ENCODE measurements around the gene TBL1XR1. TPM values are rescaled to one million over a fixed set of nuclear protein-coding genes. Genes with fewer than 3 reads are reported as not detected.

TBL1XR1 gene
- total and polyA plus RNA-seq, 2 of the 13 experiments (the other 11 are each of a cell fraction or from before 2014, with no cell fraction given), result 57.7 to 62.5 TPM

DNA sequence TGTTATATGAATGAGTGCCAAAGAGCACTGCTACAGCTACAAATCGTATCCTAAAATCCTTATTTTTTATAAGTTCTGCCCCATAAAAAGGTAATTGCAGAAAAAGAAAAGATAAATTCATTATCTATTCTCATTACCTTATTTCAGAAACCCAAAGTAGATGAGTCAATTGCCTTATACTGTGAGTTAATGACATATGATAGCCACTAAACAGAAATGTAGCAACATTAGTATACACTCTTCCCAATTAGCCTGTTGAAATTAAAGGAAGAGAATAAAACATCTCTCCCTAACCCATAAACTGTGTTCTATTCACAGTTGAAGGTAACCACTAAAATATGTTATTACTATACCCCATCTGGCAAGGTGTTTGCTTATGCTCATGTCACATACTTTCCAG lies 11.0 kb downstream of the TBL1XR1 start:
- no peak for ATAC-seq
- Histone ChIP-seq H3K4me2 (ENCODE audit: low read depth, low read length) (0 out of 2 replicates have a peak overlapping the region, but pooled peaks have one; percentile 1), H3K79me2 (ENCODE audit: insufficient read depth, low read length) (peaks cover 95% of the 10 kb centered on the region), H2AFZ (ENCODE audit: low read length) (no peak overlapping the region), H3K27ac (ENCODE audit: extremely low read length, insufficient read depth, low read length) (no peak overlapping the region), H4K20me1 (ENCODE audit: insufficient read depth, low read length) (peaks cover 87% of the 10 kb centered on the region), H3K36me3 (replicated peaks in 1 of 2; ENCODE audit: control insufficient read depth in 1 of 2, insufficient read depth in 2 of 2, low read length in 2 of 2) (no peaks in the 10 kb centered on the region), H3K9ac (ENCODE audit: insufficient read depth, low read depth, low read length) (no peak overlapping the region), H3K4me3 (replicated peaks in 1 of 3; ENCODE audit: insufficient read depth in 1 of 3, low read depth in 2 of 3, low read length in 3 of 3) (no peak overlapping the region), H3K27me3 (ENCODE audit: control insufficient read depth in 1 of 2, insufficient read depth in 2 of 2, low read length in 2 of 2) (no peaks in the 10 kb centered on the region), H3K4me1 (ENCODE audit: insufficient read depth, low read length) (peaks cover 39% of the 10 kb centered on the region), H3K9me3 (ENCODE audit: low read length) (no peaks in the 10 kb centered on the region)
- FAIRE-seq, result no peak
- no peak for DNase-seq (ENCODE audit: low spot score)
- CTCF ChIA-PET (ENCODE audit: low intra/inter-chr PET ratio, low total read pairs), result no interaction called here
- WGBS (ENCODE audit: low lambda C conversion rate), result 93% methylated on average over 1 of the region's 1 CpG
- BruUV-seq (replicated peaks), result no TSS peak
- POLR2A ChIA-PET, result no interaction called here
- no peak for TF ChIP-seq SOX13 (IDR thresholded peaks at IDR 0.05)
- no peak for TF ChIP-seq SOX13 (CRISPR knock-in tag; conservative IDR thresholded peaks at IDR 0.05 in 1 of 2, IDR thresholded peaks at IDR 0.05 in 1 of 2)
- TF ChIP-seq ZNF484 (CRISPR knock-in tag; IDR thresholded peaks at IDR 0.05; ENCODE audit: borderline replicate concordance, low read depth), result no peak
- TF ChIP-seq, protein P1, sequence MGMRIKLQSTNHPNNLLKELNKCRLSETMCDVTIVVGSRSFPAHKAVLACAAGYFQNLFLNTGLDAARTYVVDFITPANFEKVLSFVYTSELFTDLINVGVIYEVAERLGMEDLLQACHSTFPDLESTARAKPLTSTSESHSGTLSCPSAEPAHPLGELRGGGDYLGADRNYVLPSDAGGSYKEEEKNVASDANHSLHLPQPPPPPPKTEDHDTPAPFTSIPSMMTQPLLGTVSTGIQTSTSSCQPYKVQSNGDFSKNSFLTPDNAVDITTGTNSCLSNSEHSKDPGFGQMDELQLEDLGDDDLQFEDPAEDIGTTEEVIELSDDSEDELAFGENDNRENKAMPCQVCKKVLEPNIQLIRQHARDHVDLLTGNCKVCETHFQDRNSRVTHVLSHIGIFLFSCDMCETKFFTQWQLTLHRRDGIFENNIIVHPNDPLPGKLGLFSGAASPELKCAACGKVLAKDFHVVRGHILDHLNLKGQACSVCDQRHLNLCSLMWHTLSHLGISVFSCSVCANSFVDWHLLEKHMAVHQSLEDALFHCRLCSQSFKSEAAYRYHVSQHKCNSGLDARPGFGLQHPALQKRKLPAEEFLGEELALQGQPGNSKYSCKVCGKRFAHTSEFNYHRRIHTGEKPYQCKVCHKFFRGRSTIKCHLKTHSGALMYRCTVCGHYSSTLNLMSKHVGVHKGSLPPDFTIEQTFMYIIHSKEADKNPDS (CRISPR knock-in tag; IDR thresholded peaks at IDR 0.05), result no peak
- no peak for TF ChIP-seq ONECUT2 (CRISPR knock-in tag; IDR thresholded peaks at IDR 0.05)
- TF ChIP-seq, protein P2, sequence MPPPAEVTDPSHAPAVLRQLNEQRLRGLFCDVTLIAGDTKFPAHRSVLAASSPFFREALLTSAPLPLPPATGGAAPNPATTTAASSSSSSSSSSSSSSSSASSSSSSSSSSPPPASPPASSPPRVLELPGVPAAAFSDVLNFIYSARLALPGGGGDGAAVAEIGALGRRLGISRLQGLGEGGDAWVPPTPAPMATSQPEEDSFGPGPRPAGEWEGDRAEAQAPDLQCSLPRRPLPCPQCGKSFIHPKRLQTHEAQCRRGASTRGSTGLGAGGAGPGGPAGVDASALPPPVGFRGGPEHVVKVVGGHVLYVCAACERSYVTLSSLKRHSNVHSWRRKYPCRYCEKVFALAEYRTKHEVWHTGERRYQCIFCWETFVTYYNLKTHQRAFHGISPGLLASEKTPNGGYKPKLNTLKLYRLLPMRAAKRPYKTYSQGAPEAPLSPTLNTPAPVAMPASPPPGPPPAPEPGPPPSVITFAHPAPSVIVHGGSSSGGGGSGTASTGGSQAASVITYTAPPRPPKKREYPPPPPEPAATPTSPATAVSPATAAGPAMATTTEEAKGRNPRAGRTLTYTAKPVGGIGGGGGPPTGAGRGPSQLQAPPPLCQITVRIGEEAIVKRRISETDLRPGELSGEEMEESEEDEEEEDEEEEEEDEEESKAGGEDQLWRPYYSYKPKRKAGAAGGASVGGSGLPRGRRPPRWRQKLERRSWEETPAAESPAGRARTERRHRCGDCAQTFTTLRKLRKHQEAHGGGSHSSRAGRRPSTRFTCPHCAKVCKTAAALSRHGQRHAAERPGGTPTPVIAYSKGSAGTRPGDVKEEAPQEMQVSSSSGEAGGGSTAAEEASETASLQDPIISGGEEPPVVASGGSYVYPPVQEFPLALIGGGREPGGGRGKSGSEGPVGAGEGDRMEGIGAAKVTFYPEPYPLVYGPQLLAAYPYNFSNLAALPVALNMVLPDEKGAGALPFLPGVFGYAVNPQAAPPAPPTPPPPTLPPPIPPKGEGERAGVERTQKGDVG (CRISPR knock-in tag; IDR thresholded peaks at IDR 0.05; ENCODE audit: borderline replicate concordance), result no peak
- intact Hi-C loops (cut with micrococcal nuclease; ENCODE audit: unreplicated experiment) (no loop called here), in situ Hi-C loops (cut with HindIII; ENCODE audit: extremely low pct_ligation_motif_present, low pct_unique_long_range_greater_than_20kb) (no loop called here)
